Stimulated activated CD4-positive, alpha-beta T cell treated with anti-CD3 and anti-CD28 coated beads, TNF-alpha, amount 100 ng/mL, for 48 hours (primary cell): ENCODE results near the gene PIK3CD.
A peak's percentile ranks its signal among the peaks of the same experiment; 100 is the strongest.
"Not testable (repeated sequence)": the region's sequence is repeated elsewhere in the genome, so short reads cannot be mapped to it uniquely, and the experiment has no call there.

Experiments
- DNase-seq, 3 donors: peaks; one replicate each; pipeline ENCODE4 v3.0.0-alpha.2; 2020; ENCODE audit warnings: low read depth in 3 of 3

The PIK3CD gene

DNA sequence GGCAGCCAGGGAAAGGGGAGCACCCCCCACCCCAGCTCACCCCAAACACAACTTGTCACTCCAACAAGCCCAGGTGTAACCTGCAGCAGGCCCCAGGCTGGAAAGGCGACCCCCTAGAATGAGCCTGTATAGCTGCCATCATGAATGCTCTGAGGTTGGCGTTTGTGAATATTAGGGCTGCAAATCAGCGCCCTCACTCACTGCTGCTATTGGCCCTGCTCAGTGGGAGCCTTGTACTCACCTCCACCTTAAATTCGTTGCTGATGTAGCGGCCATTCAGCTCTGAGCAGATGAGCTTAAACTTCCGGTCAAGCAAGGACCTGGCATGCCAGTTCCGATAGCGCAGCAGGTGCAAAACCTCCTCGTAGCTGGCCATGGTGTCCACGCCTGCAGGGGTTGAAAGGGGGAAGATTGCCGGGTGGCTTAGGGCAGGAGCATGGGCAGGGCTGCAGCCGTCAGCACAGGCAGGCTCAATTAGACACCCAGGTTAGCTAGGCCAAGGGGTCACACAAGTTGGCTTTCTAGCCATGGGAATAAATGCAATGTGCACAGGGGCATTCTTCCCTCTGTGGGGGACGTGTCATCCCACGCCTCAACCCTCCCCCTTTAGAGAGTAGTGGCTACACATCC is 81.7 kb downstream of the PIK3CD start:
- no peak for DNase-seq

DNA sequence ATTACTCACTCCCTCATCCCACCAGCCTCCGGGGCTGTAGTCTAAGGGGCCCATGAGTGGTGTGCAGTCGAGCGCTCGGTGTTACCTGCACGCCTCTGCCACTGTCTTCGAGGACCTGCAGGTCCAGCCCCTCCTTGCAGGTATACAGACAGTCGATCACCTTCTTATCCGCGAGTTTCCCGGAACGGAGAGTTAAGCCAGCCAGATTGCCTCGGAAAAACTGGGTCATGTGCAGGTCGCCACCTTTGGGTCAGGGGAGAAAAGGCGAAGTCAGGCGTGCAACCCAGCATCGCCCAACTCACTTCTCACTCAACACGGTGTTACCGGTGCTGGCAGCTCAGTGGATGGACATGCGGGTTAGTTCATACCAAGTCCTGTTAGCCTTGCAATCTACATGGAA is 84.3 kb downstream of the PIK3CD start:
- no peak for DNase-seq

DNA sequence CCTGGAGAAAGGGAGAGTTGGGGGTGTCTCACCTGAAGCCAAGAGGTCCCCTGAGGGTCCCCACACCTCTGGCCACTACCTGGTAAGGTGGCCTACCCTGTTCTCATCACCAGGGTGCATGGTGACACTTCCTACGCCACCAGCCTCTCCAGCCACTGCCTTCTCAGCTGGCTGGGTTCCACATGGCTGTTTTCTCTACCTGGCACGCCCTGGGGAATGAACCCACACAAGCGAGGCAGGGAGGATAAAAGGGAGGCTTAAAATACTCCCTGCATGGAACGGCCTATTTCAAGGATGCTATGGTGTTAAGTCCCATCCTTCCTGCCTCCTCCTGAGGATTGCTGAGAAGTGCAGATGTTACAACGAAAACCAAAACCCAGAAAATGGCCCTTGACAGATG is 84.7 kb downstream of the PIK3CD start:
- DNase-seq, result no peak

DNA sequence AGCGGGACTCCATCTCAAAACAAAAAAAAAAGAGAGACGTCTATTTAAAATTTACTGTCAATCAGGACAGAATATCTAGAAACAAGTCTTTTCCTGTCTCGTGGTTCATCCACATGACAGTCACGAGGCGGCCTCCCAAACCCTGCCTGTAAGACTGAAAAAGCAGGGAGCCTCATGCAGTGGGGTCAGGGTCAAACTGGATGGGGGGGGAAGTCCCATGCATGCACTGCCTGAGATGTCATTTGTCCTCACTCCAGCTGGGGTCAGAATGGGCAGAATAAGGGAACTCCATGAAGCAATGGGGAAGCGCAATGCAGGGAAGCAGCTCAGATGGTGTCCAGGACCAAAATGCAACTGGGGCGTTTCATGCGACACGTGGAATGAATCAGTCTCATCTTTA is 85.5 kb downstream of the PIK3CD start:
- no peak for DNase-seq

DNA sequence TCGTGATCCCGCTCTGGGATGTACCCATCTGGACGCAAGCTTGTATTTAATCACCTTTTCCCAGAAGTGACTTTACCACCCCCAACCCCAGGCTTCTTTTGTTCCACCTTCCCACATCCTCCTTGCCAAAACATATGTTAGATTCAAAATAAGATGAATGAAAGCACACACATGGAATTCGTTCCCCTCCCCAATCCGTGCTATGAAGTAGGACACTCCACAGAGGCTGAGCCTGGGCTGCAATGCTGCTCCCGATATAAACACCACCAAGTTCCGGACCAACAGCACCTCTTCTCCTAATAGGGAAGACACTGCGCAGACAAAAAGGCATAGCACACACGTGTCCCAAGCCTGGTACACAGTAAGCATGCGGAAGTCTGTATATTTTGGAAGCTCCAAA is 86.1 kb downstream of the PIK3CD start:
- no peak for DNase-seq

DNA sequence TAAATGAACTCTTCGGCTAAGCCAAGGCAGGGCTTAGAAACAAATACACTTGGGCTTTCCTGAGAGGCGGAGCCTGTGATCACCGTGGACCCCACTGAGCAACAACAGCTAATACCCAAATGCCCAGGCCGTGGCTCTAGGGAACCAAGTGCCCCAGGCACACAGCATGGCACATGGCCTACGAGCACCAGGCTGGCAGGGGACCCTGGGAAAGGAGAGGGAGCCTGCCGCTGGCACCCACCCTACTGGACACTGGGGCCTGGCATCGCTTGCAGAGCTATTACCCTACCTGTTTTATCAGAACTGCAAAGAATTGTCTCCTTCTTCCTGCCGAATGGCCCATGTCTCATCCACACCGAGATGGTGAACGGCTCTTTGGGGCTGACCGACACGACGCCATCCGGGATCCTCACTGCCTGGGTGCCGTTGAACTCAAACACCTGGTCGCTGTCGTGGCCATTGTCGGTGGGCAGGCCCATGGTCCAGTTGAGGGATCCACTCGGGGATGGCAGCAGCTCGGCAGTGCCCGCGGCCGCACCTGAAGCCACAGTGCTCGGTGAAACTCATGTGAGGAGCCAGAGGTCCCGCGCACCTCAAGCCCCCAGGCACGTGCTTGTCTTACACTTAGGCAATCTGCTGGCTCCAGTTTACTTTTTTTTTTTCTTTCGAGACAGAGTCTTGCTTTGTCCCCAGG is 92.7 kb downstream of the PIK3CD start:
- no peak for DNase-seq

DNA sequence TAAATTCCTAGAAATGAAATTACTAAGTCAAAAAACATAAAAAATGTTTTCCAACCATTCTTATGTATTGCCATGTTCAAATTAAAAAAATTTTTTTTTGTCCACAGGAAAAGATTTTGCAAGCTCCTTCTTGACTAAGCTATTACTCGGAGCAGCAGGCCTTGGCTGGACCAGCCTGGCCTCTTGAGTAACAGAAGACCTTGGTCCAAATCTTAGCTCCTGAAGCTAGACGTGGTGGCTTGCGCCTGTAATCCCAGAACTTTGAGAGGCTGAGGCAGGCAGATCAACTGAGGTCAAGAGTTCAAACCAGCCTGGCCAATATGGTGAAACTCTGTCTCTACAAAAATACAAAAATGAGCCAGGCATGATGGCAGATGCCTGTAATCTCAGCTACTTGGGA is 94.7 kb downstream of the PIK3CD start:
- no peak for DNase-seq

DNA sequence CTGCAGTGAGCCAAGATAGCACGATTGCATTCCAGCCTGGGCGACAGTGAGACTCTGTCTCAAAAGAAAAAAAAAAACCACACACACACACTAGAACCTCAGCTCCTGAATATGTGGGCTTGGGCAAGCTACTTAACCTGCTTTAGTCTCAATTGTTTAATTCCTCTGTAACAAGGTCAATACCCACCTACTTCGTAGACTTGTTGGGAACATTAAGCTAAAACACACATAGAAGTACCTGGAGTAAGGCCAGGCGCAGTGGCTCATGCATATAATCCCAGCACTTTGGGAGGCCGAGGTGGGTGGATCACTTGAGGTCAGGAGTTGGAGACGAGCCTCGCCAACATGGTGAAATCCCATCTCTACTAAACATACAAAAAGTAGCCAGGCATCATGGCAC is 95.1 kb downstream of the PIK3CD start:
- no peak for DNase-seq

DNA sequence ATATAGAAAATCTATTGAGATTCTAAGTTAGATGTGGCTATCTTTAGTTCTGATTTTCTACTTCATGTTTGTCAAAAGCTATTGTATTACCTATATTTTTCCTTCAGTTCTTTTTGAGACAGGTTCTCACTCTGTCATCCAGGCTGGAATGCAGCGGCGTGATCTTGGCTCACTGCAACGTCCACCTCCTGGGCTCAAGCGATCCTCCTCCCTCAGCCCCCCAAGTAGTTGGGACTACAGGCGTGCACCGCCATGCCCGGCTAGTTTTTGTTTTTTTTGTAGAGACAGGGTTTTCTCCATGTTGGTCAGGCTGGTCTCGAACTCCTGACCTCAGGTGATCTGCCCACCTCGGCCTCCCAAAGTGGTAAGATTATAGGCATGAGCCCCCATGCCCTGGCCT is 96.9 kb downstream of the PIK3CD start:
- DNase-seq, result not testable (repeated sequence)

DNA sequence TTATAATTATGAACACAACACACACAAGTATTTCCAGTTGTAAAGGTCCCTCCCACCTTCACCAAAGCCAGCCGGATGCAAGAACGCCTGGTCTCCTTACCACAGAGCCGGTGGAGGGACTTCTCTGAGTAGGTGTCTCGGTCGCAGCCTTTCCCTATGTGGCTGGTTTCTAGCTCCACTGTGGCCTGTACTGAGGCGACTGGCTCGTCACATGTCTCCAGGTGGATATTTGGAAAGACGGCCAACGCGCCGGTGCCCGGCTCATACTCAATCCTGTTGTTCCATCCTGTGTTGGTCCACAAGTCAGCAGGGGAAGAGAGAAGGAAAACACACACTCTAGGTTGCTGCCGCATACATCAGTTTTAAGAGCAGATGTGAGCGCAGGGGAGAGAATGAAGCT is 97.8 kb downstream of the PIK3CD start:
- DNase-seq, result no peak

DNA sequence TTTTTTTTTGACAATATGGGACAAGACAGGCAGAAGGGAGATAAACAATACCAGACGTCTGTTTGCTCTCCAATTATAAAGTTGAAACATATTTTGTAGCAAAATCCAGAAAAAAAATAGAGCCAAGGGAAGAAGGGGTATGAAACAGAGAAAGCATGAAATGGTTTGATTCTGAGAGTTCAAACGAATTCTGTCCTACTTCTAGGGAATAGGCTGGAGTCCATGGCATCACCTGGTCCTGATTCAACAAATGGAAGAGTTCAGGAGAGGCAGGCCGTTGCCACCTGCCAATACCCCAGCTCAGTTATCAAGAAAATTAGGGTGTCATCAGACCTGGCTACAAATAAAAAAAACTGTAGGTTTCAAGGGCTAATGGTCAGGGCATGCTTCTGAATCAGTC is 100.4 kb downstream of the PIK3CD start:
- no peak for DNase-seq

DNA sequence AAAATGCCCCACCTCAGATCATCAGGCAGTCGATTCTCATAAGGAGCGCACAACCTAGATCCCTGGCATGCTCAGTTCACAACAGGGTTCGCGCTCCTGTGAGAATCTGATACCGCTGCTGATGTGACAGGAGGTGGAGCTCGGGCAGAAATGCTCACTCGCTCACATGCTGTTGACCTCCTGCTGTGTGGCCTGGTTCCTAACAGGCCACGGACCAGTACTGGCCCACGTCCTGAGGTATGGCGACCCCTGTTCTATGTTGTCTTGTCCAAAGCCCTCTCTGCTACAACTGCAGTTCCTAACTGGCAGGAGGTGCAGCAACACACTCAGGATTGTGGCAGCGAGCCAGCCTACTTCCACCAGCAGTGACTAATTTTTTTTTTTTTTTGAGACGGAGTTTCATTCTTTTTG is 101.6 kb downstream of the PIK3CD start:
- no peak for DNase-seq

DNA sequence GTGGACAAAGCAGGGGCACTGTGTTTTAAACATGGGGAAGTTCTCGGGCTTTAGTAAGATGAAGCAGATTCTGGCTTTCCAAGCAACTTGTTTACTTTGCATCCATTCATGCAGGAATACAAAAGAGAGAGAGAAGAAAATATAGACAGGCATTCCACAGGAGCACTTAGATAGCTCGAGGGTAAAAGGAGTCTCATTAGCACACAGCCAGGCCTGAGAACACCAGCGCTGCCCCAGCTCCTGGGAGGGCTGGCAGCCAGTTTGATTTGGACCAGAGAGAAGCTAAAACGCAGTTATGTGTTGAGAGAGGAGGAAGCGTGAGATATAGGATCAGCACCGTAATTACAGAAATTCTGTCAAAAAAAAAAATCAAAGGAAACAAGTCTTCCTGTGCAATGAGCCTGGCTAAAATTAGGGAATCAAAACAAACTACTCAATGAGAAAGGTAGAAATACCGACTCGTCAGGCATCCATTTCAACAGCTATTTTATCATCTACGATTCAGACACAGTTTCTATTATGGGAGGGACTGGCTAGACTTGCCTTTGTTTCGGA is 104.0 kb downstream of the PIK3CD start:
- no peak for DNase-seq

DNA sequence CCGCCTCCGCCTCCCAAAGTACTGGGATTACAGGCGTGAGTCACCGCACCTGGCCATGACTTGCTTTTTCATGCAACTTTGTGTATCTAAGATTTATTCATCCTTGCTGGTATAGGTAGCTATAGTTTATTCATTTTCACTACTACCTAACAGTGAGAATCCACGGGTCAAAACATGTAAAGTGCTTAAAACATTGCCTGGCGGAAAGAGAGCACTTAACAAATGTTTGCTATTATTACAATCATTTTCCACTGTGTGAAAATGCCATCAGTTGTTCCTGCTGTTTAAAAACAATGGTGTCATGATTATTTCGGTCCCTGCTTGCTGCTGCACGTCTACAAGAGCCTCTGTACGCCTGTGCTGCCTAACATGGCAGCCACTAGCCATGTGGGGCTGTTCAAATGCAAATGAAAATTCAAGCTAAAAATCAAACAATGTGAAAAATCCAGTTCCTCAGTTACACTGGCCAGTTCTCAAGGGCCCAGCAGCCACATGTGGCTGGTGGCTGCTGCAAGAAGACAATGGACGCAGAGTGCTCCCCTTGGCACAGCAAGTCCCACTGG is 107.1 kb downstream of the PIK3CD start:
- DNase-seq, result no peak

DNA sequence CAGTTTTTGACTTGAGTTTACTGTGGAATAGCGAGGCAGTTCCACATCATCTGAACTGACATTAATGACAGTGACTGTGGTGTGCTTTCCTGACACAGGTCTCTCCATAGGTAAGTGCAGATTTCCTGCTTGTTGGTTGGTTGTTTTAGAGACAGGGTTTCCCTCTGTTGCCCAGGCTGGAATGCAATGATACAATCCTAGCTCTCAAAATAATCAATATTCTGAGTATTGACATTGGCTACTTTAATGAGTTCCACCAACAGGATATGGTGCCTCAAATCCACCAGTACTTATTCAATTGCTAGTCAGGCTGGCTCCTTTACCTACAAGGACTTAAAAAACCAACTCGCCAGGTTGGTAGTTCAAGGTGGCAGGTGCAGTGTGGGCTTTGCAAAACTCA is 108.4 kb downstream of the PIK3CD start:
- DNase-seq, result no peak

DNA sequence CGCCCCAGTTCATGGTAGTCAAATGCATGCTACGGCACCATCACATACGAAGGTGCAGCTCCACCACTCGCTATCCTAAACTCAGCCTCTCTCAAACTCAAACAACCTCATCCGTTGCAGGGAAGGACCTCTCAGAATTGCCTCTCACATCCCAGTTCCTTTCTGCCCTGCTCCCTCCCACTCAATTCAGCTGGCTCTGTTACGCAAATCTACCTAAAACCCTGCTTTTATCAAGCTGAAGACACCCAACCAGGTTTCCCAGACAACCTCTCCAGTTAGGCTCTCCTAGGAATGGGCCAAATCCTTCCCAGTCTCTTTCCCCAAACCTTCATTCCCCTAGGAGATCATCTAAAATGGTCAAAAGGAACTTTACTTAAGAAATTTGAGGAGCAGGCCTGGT is 109.3 kb downstream of the PIK3CD start:
- DNase-seq, result no peak

DNA sequence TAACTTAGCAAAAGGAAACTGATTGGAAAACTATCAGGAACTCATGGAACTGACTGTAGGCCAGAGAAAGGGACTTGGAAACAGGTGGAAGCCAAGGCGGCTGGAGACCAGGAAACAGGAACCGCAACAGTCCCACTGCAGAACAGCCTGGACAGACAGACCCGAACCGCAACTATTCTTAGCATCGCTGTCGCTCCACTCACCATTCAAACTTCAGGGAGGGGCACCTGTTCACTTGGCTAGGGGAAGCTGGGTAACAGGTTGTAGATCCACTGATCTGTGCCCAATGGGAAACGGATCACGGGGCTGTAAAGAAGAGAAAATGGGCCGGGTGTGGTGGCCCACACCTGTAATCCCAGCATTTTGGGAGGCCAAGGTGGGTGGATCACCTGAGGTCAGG is 110.3 kb downstream of the PIK3CD start:
- no peak for DNase-seq

DNA sequence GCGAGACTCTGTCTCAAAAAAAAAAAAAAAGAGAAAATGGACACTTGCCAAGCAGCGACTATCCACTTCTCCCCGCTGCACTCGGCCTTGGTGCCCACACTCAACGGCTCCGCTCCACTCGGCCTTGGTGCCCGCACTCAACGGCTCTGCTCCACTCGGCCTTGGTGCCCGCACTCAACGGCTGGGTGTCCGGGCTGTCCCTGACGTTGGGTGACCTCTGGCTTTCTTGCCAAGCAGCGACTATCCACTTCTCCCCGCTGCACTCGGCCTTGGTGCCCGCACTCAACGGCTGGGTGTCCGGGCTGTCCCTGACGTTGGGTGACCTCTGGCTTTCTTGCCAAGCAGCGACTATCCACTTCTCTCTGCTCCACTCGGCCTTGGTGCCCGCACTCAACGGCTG is 110.9 kb downstream of the PIK3CD start:
- DNase-seq, result not testable (repeated sequence)

DNA sequence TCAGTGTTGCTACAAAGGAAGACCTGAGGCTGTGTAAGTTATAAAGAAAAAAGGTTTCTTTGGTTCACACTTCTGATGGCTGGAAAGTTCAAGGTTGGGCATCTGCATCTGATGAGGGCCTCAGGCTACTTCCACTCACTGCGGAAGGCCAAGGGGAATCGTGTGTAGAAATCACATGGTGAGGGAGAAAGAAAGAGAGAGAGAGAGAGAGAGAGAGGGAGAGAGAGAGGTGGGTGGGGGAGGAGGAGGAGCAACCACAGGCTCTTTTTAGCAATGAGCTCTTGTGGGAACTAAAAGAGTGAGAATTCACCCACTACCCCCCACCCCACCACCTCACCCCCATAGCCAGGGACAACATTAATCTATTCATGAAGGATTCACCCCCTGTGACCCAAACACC is 112.4 kb downstream of the PIK3CD start:
- no peak for DNase-seq

DNA sequence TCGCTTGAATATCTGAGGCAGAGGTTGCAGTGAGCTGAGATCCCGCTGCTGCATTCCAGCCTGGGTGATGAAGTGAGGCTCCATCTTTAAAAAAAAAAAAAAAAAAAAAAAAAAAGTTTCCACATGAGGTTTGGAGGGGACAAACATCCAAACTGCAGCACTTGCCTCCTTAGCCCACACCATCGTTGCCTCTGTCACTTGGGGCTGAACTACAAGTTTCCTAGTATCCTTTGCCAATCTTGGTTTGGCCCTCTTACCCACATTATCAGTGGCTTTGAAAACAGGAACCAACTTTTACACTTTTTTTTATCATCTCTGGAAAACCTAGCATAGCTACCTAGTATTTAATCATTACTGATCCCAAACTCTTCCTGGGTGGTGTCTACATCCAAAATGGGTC is 113.0 kb downstream of the PIK3CD start:
- no peak for DNase-seq

DNA sequence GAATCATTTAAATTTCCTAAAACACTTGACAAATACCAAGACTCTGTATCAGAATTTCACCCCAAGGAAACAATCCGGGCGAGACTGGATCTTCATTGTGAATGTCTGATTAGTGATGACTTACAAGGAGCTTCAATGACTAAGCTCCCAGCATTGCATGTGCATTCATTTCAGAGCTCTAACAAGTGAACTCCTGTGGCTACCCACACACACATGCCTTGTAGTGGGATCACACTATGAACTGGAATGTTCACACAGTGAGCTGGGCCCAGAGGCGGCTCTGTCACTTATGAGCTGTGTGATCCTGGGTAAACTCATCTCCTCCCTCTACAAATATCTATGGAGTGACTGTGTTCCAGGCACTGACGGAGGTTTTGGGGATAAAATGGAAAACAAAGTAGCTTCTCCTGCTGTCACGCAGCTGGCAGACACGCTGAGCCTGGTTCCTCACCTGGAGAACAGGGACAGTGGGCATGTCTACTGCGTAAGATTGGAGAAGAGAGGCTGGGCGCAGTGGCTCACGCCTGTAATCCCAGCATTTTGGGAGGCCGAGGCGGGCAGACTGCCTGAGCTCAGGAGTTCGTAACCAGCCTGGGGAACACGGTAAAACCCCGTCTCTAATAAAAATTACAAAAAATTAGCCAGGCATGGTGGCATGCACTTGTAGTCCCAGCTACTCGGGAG is 115.4 kb downstream of the PIK3CD start:
- no peak for DNase-seq

DNA sequence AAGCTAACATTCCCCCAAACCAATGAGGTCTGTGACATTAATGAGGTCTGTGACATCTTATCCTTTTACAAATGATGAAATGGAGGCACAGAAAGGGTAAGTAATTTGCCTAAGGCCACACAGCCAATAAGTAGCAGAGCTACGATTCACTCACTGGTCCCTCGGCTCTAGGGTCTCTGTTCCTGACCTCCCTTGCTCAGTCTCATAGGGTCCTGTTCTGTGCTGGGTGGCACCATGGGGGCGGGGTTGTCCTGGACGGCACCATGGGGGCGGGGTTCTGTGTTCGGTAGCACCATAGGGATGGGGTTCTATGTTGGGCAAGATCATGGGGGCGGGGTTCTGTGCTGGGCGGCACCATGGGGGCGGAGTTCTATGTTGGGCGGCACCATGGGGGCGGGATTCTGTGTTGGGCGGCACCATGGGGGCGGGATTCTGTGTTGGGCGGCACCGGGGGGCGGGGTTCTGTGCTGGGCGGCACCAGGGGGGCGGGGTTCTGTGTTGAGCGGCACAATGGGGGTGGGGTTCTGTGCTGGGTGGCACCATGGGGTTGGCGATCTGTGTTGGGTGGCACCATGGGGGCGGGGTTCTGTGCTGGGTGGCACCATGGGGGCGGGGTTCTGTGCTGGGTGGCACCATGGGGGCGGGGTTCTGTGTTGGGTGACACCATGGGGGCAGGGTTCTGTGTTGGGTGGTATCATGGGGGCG is 116.6 kb downstream of the PIK3CD start:
- peak in 2 of 3 donors; percentile 1 to 11 for DNase-seq
